Neuronal stem cell (in vitro differentiated cells): ENCODE results near the gene TMA7B.
A peak's percentile ranks its signal among the peaks of the same experiment; 100 is the strongest.

Experiments
- DNase-seq: peaks from one replicate; pipeline ENCODE4 v3.0.0-alpha.2; 2013; ENCODE audit warnings: low spot score
- H2AFZ ChIP-seq: one replicate; pipeline ENCODE4 v1.6.1; 2013; ENCODE audit warnings: mild to moderate bottlenecking, low read length, inconsistent platforms
- H2AK5ac ChIP-seq: 2 replicates; pipeline ENCODE4 v1.6.1; 2013; ENCODE audit warnings: low read depth, mild to moderate bottlenecking, inconsistent platforms, low read length, moderate library complexity, mixed read lengths
- H2BK120ac ChIP-seq: 2 replicates; pipeline ENCODE4 v1.6.1; 2013; ENCODE audit warnings: low read depth, mild to moderate bottlenecking, inconsistent platforms, low read length, moderate library complexity, mixed read lengths
- H2BK12ac ChIP-seq: one replicate; pipeline ENCODE4 v1.6.1; 2013; ENCODE audit warnings: low read length, inconsistent platforms
- H2BK15ac ChIP-seq: 2 replicates; pipeline ENCODE4 v1.6.1; 2013; ENCODE audit warnings: mild to moderate bottlenecking, low read length, inconsistent platforms, mixed read lengths
- H2BK5ac ChIP-seq: one replicate; pipeline ENCODE4 v1.6.1; 2013; ENCODE audit warnings: inconsistent platforms, mild to moderate bottlenecking, low read length, moderate library complexity
- H3K14ac ChIP-seq: one replicate; pipeline ENCODE4 v1.6.1; 2013; ENCODE audit warnings: low read length, inconsistent platforms
- H3K18ac ChIP-seq: 2 replicates; pipeline ENCODE4 v1.6.1; 2013; ENCODE audit warnings: low read length, inconsistent platforms
- H3K23ac ChIP-seq: 2 replicates; pipeline ENCODE4 v1.6.1; 2013; ENCODE audit warnings: low read depth, mild to moderate bottlenecking, mixed read lengths, low read length, inconsistent platforms; ENCODE audit not compliant: poor library complexity
- H3K27ac ChIP-seq: replicated peaks from 3 replicates; pipeline ENCODE4 v1.5.1; 2013; ENCODE audit warnings: low read length, inconsistent platforms
- H3K27me3 ChIP-seq, 3 experiments: 2 replicates each; pipeline ENCODE4 v1.6.1; 2013; ENCODE audit warnings: low read length in 3 of 3, mild to moderate bottlenecking in 2 of 3, inconsistent platforms in 1 of 3, low read depth in 1 of 3, mixed read lengths in 1 of 3, moderate library complexity in 1 of 3; ENCODE audit not compliant: control insufficient read depth in 3 of 3, insufficient read depth in 3 of 3
- H3K36me3 ChIP-seq, 2 donors: replicated peaks in 1 of 2; 2 replicates each; pipeline ENCODE4 v1.6.1; 2013; ENCODE audit warnings: low read length in 2 of 2; ENCODE audit not compliant: control insufficient read depth in 2 of 2, insufficient read depth in 2 of 2
- H3K4ac ChIP-seq: 2 replicates; pipeline ENCODE4 v1.6.1; 2013; ENCODE audit warnings: inconsistent platforms, mild to moderate bottlenecking, low read length, moderate library complexity
- H3K4me1 ChIP-seq, 2 donors: 1 replicate in 1 of 2; 2 replicates in 1 of 2; pipeline ENCODE4 v1.6.1; 2013; ENCODE audit warnings: low read length in 2 of 2, low read depth in 1 of 2; ENCODE audit not compliant: control insufficient read depth in 2 of 2, insufficient read depth in 1 of 2
- H3K4me2 ChIP-seq: one replicate; pipeline ENCODE4 v1.6.1; 2013; ENCODE audit warnings: mild to moderate bottlenecking, low read length, inconsistent platforms; ENCODE audit not compliant: insufficient read depth, poor library complexity, severe bottlenecking
- H3K4me3 ChIP-seq, 2 donors: 2 replicates each; pipeline ENCODE4 v1.5.1; 2013; ENCODE audit warnings: low read length in 2 of 2, mild to moderate bottlenecking in 2 of 2, inconsistent platforms in 1 of 2, moderate library complexity in 1 of 2
- H3K79me1 ChIP-seq: one replicate; pipeline ENCODE4 v1.6.1; 2013; ENCODE audit warnings: low read depth, mild to moderate bottlenecking, inconsistent platforms, low read length, moderate library complexity
- H3K9ac ChIP-seq: one replicate; pipeline ENCODE4 v1.6.1; 2013; ENCODE audit warnings: mild to moderate bottlenecking, low read depth, low read length, inconsistent platforms; ENCODE audit not compliant: poor library complexity
- H3K9me3 ChIP-seq, 2 donors: replicated peaks in 1 of 2; 2 replicates each; pipeline versions ENCODE3 to v1.6.1; 2013; ENCODE audit warnings: low read length in 2 of 2, mild to moderate bottlenecking in 2 of 2, inconsistent platforms in 1 of 2, low read depth in 1 of 2, mixed read lengths in 1 of 2, moderate library complexity in 1 of 2; ENCODE audit not compliant: control insufficient read depth in 2 of 2, insufficient read depth in 1 of 2
- H4K8ac ChIP-seq: one replicate; pipeline ENCODE4 v1.6.1; 2013; ENCODE audit warnings: low read depth, mild to moderate bottlenecking, inconsistent platforms, low read length, moderate library complexity
- H4K91ac ChIP-seq: one replicate; pipeline ENCODE4 v1.6.1; 2013; ENCODE audit warnings: low read length, low read depth, mild to moderate bottlenecking, inconsistent platforms; ENCODE audit not compliant: poor library complexity
- WGBS, 2 donors: extraction: QIAGEN DNeasy Blood & Tissue Kit; methylation state at CpG; one replicate each; pipeline ENCODE4 v1.1.7; 2013; ENCODE audit warnings: missing lambda C conversion rate in 2 of 2, mixed read lengths in 1 of 2; ENCODE audit not compliant: insufficient read length in 2 of 2, insufficient replicate concordance in 1 of 2; ENCODE audit errors: extremely low coverage in 2 of 2; 5-methylcytosine and 5-hydroxymethylcytosine counted together

The TMA7B gene

DNA sequence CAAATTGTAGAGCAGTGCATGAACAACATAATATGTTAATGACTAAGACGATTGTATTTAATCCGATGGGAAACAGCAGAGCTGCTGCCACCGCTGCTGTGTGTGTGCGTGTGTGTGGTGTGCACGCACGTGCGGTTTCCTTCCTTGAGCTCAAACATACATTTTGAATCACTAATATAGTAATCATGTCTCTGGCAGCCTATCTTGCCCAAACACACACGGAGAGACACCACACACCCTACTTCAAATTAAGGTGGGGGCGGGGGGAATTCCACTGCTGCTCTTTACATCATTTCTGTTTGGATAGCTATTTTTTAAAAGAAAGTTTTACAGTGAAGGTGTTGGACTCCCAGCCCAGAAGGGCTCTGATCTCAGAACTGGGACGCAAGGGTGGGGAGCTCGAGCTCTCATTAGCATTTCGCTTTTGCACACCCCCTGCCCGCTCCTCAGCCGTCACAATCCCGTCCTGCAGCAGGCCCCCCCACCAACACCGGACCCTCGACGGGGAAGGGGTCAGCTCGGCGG lies 33.9 kb downstream of the TMA7B start:
- Histone ChIP-seq H3K9me3 (peaks cover 0 to 2% of the 10 kb centered on the region in 2 donors), H2BK5ac (no peak overlapping the region), H3K36me3 (no peaks in the 10 kb centered on the region), H3K79me1 (no peaks in the 10 kb centered on the region), H3K4me2 (no peak overlapping the region), H2BK15ac (no peak overlapping the region), H3K4me1 (peaks cover 20 to 24% of the 10 kb centered on the region in 2 donors), H3K4me3 (peak overlapping the region in 1 of 2 donors; percentile 24), H3K27ac (no peak overlapping the region), H2BK120ac (no peak overlapping the region), H3K18ac (peak overlapping the region; percentile 89), H3K14ac (no peak overlapping the region), H2AFZ (no peak overlapping the region), H3K9ac (no peak overlapping the region), H2BK12ac (no peak overlapping the region), H3K4ac (no peak overlapping the region), H4K91ac (no peak overlapping the region), H4K8ac (no peak overlapping the region), H3K23ac (no peak overlapping the region), H2AK5ac (peak overlapping the region; percentile 49), H3K27me3 (peaks cover 10 to 76% (median 36%) of the 10 kb centered on the region in 3 experiments)
- no peak for DNase-seq
- WGBS, 2 donors, result no CpG with 5 or more reads among the region's 20 CpGs

DNA sequence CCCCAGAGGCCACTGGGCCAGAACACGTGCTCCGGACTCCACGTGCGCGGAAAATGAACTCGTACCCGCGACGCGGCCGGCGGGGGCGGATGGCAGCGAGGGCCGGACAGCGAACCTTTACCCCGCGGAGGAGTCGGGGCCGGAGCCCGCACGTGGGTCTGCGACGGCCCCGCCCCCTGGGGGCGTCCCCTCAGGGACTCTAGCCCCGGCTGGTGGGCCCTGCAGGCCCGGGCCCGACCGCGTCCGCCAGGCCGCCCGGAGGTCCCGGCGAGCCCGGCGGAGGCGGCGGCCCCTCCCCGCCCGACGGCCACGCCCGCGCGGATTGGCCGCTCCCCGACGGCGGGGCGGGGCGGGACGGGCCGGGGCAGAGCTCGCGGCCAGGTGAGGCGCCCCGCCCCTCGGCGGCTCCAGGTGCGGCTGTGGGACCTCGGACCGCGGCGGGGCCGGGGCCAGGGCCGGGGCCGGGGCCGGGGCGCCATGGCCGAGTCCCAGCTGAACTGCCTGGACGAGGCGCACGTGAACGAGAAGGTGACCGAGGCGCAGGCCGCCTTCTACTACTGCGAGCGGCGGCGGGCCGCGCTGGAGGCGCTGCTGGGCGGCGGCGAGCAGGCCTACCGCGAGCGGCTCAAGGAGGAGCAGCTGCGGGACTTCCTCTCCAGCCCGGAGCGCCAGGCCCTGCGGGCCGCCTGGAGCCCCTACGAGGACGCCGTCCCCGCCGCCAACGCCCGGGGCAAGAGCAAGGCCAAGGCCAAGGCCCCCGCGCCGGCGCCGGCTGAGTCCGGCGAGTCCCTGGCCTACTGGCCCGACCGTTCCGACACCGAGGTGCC lies 34.6 kb downstream of the TMA7B start, which contains the start of gene FAM83F:
Gene FAM83F, plus strand, starts transcription at position 389 of the 827 bp plus-strand sequence. Its CDS starts 89 bp downstream, at position 478.
- no peak within 1 kb of the TSS for H3K4ac ChIP-seq
- no peak within 1 kb of the TSS for H3K9ac ChIP-seq
- no peak for DNase-seq
- peak within 1 kb of the TSS; percentile 89 for H3K18ac ChIP-seq
- H2BK120ac ChIP-seq, result no peak within 1 kb of the TSS
- peaks cover 10 to 73% (median 36%) of the 10 kb centered on the region in 3 experiments for H3K27me3 ChIP-seq
- no peak within 1 kb of the TSS for H4K8ac ChIP-seq
- H2BK15ac ChIP-seq, result peak within 1 kb of the TSS; percentile 51
- H2BK12ac ChIP-seq, result no peak within 1 kb of the TSS
- H3K79me1 ChIP-seq, result no peaks in the 10 kb centered on the region
- H2BK5ac ChIP-seq, result peak within 1 kb of the TSS; percentile 45
- H3K14ac ChIP-seq, result peak within 1 kb of the TSS; percentile 27
- no peak within 1 kb of the TSS for H2AFZ ChIP-seq
- H3K4me3 ChIP-seq, result peak within 1 kb of the TSS in 1 of 2 donors; percentile 24
- peaks cover 0 to 2% of the 10 kb centered on the region in 2 donors for H3K9me3 ChIP-seq
- peak within 1 kb of the TSS; percentile 35 for H3K4me2 ChIP-seq
- H3K23ac ChIP-seq, result peak within 1 kb of the TSS; percentile 47
- no peak within 1 kb of the TSS for H3K27ac ChIP-seq
- no peaks in the 10 kb centered on the region for H3K36me3 ChIP-seq
- H2AK5ac ChIP-seq, result peak within 1 kb of the TSS; percentile 82
- H4K91ac ChIP-seq, result peak within 1 kb of the TSS; percentile 7
- peaks cover 25 to 31% of the 10 kb centered on the region in 2 donors for H3K4me1 ChIP-seq
- no CpG with 5 or more reads among the region's 115 CpGs for WGBS, 2 donors

DNA sequence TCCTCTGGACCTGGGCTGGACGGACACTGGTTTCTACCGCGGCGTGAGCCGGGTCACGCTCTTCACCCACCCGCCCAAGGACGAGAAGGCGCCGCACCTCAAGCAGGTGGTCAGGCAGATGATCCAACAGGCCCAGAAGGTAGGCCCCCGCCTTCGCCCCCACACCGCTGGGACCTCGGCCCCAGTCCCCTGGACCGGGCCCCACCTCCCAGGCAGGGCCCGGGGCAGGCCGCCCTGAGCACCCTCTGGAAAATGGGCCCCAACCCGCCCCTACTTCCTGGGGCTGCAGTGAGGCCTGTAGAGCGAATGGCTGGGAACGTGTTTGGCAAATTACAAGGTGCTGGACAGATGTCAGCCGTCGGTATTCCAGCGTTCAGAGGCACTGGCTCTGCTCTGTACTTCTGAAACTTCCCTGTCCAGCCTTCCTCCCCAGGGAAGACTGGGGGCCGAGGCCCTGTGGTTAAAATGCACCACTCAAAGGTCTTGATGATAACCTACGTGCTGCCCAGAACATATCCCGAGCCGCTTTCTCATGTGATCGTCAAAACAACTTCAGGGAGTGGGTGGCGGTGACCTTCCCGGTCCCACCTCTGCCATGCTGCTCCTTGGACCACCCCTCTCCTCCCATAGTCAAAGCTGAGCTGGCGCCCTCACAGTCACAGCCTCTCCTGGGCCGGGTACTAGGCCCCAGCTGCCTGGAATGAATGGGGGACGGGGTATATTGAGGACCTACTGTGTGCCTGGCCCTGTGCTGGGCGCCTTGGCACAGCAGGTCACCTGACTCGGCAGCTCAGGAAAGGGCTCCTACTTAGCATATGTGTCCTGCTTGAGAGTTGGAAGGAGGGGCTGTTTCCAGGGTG lies 35.4 kb downstream of the TMA7B start:
- Histone ChIP-seq H2AFZ (no peak overlapping the region), H3K79me1 (no peaks in the 10 kb centered on the region), H4K91ac (peak overlapping the region; percentile 7), H3K14ac (peak overlapping the region; percentile 27), H3K27me3 (peaks cover 10 to 73% (median 36%) of the 10 kb centered on the region in 3 experiments), H2BK120ac (no peak overlapping the region), H3K23ac (peak overlapping the region; percentile 47), H3K36me3 (no peaks in the 10 kb centered on the region), H2AK5ac (peak overlapping the region; percentile 82), H3K9me3 (peaks cover 0 to 2% of the 10 kb centered on the region in 2 donors), H2BK12ac (no peak overlapping the region), H3K4me1 (peaks cover 25 to 38% of the 10 kb centered on the region in 2 donors), H3K18ac (peak overlapping the region; percentile 85), H3K4me3 (no peak overlapping the region), H3K27ac (no peak overlapping the region), H2BK5ac (peak overlapping the region; percentile 45), H3K4ac (no peak overlapping the region), H4K8ac (no peak overlapping the region), H3K9ac (no peak overlapping the region), H2BK15ac (peak overlapping the region; percentile 51), H3K4me2 (no peak overlapping the region)
- WGBS, 2 donors, result no CpG with 5 or more reads among the region's 35 CpGs
- DNase-seq, result no peak
